Stimulated activated CD4-positive, alpha-beta T cell treated with anti-CD3 and anti-CD28 coated beads, Interleukin-15, amount 100 ng/mL, for 48 hours (primary cell): ENCODE measurements around the gene ZNF554.

Experiments used
- DNase-seq, 2 donors: peaks; one replicate each; pipeline ENCODE4 v3.0.0-alpha.2; 2020; ENCODE audit warnings: low read depth in 2 of 2

The ZNF554 gene

DNA sequence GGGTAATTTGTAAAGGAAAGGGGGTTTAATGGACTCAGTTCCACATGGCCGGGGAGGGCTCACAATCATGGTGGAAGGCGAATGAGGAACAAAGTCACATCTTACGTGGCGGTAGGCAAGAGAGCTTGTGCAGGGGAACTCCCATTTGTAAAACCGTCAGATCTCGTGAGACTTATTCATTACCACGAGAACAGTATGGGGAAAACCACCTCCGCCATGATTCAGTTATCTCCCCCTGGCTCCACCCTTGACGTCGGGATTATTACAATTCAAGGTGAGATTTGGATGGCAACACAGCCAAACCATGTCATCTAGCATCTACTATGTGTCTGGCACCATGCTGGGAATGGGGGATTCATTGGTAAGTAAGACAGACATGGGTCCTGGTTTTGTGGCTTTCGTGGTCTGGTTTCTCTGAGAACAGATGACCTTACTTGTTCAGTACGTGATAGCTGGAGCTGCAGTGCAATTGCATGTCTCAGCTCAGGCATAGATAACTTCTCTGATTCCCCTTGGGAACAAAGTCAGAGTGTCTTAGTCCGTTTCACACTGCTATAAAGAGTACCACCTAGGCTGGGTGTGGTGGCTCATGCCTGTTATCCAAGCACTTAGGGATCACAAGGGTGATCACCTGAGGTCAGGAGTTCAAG lies 8.3 kb downstream of the ZNF554 start:
- no peak for DNase-seq

GRCh38 chr19:2834294-2834871 lies 14.7 kb downstream of the ZNF554 start:
- DNase-seq: no peak

DNA sequence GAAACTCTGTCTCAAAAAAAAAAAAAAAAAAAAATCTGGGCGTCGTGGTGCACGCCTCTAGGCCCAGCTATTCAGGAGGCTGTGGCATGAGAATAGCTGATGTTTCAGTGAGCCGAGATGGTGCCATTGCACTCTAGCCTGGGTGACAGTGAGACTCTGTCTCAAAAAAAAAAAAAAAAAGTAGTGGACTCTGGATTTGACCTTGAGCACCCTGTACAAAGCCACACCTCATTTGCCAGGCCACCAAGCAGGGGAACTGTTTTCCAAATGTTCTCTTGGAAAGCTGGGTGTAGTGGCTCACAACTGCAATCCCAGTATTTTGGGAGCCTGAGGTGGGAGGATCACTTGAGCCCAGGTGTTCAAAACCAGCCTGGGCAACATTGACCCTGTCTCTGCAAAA lies 17.8 kb downstream of the ZNF554 start:
- DNase-seq: no peak

GRCh38 chr19:2840794-2841791 lies 21.4 kb downstream of the ZNF554 start, which contains the start of gene ZNF555:
Gene ZNF555 (plus strand): TSS chr19:2841475. CDS start chr19:2841573, 98 bp downstream.
- DNase-seq: peak; percentile 97 to 98

DNA sequence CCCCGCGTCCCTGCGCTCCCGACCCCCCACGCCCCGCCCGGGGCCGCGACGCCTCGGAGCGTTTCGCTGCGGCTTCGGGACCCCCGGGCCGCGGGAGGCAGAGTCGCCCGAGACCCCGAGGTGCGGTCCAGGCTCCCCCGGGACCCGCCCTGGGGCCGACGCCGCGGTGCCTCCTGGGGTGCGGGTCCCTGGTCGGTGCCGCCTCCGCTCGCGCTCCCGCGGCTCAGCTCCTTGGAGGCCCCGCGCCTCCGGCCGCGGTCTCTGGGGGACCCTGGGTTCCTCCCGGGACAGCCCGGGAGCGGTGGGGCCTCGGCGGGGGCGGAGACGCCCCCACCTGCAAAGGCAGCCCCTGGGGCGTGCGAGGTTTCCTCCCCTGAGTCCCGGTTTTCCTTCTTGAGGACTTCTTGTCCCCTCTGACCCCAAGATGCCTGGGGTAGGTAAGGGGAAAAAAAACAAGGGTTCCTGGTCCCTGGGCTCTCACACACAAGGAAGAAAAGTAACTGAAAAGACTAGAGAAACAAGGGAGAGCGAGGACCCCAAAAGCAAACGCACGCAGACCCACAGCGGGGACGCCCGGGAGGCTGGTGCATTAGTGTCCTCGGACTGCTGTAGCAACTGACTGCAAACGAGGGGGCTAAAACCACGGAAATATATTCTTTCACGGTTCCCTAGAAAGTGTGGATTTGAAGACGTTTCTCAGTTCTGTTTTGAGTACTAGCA lies 22.3 kb downstream of the ZNF554 start:
- DNase-seq: no peak

DNA sequence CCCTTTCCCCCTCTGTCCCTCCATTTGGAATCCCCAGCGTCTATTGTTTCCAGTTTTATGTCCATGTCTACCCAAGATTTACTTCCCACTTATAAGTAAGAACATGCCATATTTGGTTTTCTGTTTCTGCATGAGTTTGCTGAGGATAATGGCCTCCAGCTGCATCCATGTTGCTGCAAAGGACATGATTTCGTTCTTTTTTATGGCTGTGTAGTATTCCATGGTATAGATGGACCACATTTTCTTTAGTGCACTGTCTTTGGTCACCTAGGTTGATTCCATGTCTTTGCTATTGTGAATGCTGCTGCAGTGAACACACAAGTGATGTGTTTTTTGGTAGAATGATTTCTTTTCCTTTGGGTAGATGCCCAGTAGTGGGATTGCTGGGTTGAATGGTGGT lies 25.4 kb downstream of the ZNF554 start:
- DNase-seq: no peak

DNA sequence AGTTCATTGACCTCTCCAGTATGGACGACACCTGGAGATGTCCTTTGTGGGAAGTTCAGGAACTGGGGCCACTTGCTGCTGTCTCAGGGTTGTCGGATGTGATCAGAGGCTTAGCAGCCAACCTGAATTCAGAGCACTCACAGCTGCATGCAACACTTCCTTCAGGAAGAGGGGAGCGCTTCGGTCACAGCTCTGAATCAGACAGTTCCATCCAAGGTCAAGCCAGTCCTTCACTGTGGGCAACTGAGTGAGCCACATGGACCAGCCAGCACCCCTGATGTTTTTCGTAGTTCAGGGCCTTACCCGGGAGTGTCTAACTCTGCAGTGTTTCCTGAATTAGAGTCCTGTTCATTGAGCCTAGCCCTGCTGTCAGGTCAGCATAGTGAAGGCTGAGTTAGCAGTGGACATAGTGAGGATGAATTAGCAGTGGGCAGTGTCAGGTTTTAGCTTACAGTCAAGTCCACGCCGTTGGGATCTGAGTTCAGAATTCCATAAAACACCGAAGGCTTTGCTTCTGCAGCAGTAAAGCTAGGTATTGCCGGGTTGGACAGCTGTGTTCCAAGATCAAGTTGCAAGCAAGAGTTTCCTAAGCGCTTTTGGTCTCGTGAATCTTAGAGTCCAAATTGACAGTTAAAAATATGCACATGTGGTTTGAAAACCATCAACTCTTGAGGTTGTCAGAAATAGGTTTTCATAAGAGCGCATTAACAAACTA lies 26.7 kb downstream of the ZNF554 start:
- DNase-seq: no peak

DNA sequence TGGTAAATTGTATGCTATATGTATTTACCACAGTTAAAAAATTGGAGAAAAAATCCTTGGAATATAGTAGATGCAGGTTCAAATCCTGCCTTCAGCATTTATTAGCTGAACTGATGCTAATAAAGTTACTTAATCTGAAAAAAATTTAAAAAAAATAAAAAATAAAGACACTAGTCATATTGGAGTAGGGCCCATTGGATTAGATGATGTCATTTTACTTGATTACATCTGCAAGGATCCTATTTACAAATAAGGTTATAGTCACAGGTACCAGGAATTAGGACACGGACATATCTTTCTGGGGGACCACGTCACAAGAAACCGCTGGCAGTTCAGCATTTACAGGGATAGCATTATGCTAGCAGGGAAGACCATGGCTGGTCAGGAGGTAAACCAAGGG lies 27.8 kb downstream of the ZNF554 start:
- no peak for DNase-seq

- DNase-seq: no peak
Observed at GRCh38 chr19:2848616-2849015, 28.9 kb downstream of the ZNF554 start.

GRCh38 chr19:2850256-2850925 lies 30.7 kb downstream of the ZNF554 start:
- no peak for DNase-seq

- no peak for DNase-seq
Observed at GRCh38 chr19:2852598-2852997, 32.9 kb downstream of the ZNF554 start.

- DNase-seq: no peak
Observed at GRCh38 chr19:2853015-2853606, 33.4 kb downstream of the ZNF554 start.

DNA sequence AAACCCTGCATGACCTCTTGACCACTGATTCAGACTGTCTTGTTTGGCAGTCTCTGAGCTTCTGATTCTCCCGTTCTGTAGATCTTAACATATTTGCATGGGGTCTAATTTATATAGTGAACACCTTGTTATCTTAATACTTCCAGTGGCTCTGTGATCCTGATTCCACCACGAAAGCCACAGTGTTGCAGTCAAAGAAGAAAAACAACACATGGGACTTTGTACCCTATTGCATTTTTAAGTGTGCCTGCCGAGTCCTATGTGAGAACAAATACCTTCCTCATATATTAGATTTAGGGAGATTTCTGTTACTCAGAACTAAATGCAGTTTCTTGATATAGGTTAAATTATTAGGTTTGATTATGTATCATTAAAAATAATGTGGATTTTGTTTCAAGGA lies 35.2 kb downstream of the ZNF554 start:
- DNase-seq: no peak

DNA sequence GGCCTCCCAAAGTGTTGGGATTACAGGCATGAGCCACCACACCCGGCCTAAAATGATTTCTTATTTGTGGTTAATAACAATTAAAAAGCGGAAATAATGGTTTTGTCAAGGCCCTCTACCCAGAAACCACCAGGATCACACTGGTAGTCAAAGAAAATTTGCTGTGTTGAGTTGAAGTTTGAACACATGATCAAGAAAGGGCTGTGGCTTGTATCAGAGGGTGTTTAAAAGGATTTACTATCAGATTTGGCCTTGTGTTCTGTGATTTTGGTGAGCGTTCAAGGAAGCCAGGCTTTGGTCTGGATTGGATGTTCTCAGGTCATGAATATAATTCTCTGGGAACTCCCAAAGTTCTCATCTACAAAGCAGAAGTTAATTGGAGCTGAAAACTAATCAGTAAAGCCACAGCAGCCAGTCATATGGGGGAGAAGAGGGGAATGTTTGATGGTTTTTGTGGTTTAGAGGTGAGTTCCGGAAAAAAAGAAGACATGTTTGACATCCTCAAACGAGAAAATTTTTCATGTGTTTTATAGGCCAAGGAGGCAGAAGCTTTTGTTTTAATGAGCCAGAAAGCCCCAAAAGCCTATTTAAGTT lies 36.9 kb downstream of the ZNF554 start:
- DNase-seq: no peak

- DNase-seq: no peak
Observed at GRCh38 chr19:2858864-2859263, 39.2 kb downstream of the ZNF554 start.

DNA sequence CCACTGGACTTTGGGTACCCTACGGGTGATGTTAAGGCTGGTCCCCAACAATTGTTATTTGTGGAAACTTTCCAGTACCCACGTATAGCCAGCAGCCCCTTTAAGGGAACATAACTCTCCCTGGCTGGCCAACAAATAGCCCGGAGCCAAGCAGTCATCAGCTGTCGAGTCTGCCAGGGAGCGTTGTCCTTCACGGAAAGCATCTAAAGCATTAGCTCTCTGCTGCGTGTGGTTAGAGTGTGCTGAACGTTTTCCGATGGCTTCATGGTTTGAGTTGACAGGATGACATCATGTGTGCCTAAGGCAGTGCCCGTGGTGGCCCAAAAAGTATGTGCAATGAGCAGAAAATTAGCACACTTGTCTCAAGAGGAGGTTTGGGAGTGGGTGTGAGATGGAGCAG lies 44.1 kb downstream of the ZNF554 start:
- no peak for DNase-seq

DNA sequence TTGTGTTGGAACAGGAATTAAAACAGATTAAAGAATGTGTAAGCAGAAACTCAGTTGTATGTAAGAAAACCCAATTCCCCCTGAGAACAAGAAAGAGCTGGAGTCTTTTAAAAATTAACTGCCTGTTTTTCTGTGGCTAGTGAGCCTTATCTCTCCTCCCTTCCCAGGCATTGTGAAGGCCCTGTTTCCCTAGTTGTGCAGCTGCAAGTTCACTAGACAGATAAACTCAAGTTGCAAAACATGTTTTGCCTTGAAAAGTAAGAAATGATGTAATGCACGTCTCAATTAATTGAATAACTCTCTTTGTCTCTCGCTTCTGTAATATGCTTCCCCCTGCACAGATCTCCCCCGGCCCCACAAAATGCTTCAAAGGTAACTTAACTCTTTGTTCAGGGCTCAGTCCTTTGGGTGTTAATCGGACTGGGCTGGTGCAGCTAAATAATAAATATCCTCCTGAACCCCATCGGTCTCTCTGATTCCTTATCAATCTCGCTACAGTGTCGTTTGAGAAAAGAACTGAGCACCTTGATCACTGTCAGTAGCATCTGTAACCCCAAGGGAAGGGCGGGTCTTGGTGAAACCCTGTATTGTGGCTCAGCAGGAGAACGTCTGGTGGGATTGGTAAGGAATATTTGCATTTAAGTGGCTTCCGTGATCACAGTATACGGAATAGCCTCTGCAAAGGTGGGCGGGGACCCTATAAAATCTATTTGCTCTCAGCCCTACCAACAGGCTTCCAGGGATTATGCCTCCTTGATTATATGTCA lies 45.8 kb downstream of the ZNF554 start:
- no peak for DNase-seq

DNA sequence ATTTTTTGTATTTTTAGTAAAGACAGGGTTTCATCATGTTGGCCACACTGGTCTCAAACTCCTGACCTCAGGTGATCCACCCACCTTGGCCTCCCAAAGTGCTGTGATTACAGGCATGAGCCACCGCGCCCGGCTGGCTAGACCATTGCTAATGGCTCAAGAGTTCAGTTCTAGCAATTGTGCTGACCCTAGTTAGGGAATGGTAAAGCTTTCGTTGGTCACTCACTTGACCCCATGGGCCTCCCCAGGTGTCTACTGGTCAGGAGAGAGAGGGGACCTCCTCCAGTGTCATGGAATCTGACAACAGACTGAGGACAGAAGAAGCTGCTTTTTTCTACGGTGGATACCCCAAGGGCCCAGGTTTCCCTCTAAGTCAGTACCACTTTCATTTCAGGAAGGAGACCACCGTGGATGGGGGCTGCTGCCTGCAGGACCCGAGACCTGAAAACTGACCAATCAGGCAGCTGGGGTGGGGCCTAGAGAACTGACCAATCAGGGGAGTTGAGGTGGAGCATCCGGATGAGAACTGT lies 46.9 kb downstream of the ZNF554 start:
- DNase-seq: no peak
